Measurements from ENCODE around the gene GUCY2F.

The GUCY2F gene

GRCh38 chrX:109362101-109362500, 119.8 kb downstream of the GUCY2F start:
- TF ChIP-seq CTCF (IDR thresholded peaks at IDR 0.05), result no peak
- Histone ChIP-seq H3K4me1 (ENCODE audit: control insufficient read depth in 1 of 2, insufficient read depth in 1 of 2, low read depth in 1 of 2, low read length in 1 of 2) (no peaks in the 10 kb centered on the region), H3K4me3 (ENCODE audit: low read depth in 1 of 2, low read length in 1 of 2) (no peak overlapping the region), H3K9me3 (no peaks in the 10 kb centered on the region), H3K36me3 (no peaks in the 10 kb centered on the region), H3K27me3 (no peaks in the 10 kb centered on the region), H3K27ac (no peak overlapping the region)

GRCh38 chrX:109360301-109360700, 121.6 kb downstream of the GUCY2F start:
- TF ChIP-seq CTCF (IDR thresholded peaks at IDR 0.05), result no peak
- H3K27ac ChIP-seq, result no peak overlapping the region

GRCh38 chrX:109357706-109358105, 124.2 kb downstream of the GUCY2F start:
- H3K27ac ChIP-seq, result no peak overlapping the region
- H3K27me3 ChIP-seq, result no peaks in the 10 kb centered on the region
- no peaks in the 10 kb centered on the region for H3K36me3 ChIP-seq
- TF ChIP-seq CTCF (IDR thresholded peaks at IDR 0.05), result no peak
- H3K4me3 ChIP-seq (ENCODE audit: low read depth in 1 of 2, low read length in 1 of 2), result no peak overlapping the region
- no peaks in the 10 kb centered on the region for H3K4me1 ChIP-seq (ENCODE audit: control insufficient read depth in 1 of 2, insufficient read depth in 1 of 2, low read depth in 1 of 2, low read length in 1 of 2)
- no peaks in the 10 kb centered on the region for H3K9me3 ChIP-seq

More at GRCh38 chrX:109360301-109360700, 121.6 kb downstream of the GUCY2F start:
- Histone ChIP-seq H3K9me3 (no peaks in the 10 kb centered on the region), H3K36me3 (no peaks in the 10 kb centered on the region), H3K27me3 (no peaks in the 10 kb centered on the region), H3K4me3 (ENCODE audit: low read depth in 1 of 2, low read length in 1 of 2) (no peak overlapping the region), H3K4me1 (ENCODE audit: control insufficient read depth in 1 of 2, insufficient read depth in 1 of 2, low read depth in 1 of 2, low read length in 1 of 2) (no peaks in the 10 kb centered on the region)

GRCh38 chrX:109356684-109357083, 125.2 kb downstream of the GUCY2F start:
- TF ChIP-seq CTCF (IDR thresholded peaks at IDR 0.05), result no peak
- Histone ChIP-seq H3K36me3 (no peaks in the 10 kb centered on the region), H3K9me3 (no peaks in the 10 kb centered on the region), H3K27me3 (no peaks in the 10 kb centered on the region), H3K27ac (no peak overlapping the region), H3K4me3 (ENCODE audit: low read depth in 1 of 2, low read length in 1 of 2) (no peak overlapping the region), H3K4me1 (ENCODE audit: control insufficient read depth in 1 of 2, insufficient read depth in 1 of 2, low read depth in 1 of 2, low read length in 1 of 2) (no peaks in the 10 kb centered on the region)

- H3K9me3 ChIP-seq, result no peaks in the 10 kb centered on the region
- no peak for TF ChIP-seq CTCF (IDR thresholded peaks at IDR 0.05)
- no peaks in the 10 kb centered on the region for H3K27me3 ChIP-seq
- no peaks in the 10 kb centered on the region for H3K4me1 ChIP-seq (ENCODE audit: control insufficient read depth in 1 of 2, insufficient read depth in 1 of 2, low read depth in 1 of 2, low read length in 1 of 2)
- H3K4me3 ChIP-seq (ENCODE audit: low read depth in 1 of 2, low read length in 1 of 2), result no peak overlapping the region
- no peak overlapping the region for H3K27ac ChIP-seq
- no peaks in the 10 kb centered on the region for H3K36me3 ChIP-seq
These were observed 129.8 kb downstream of the GUCY2F start for GRCh38 chrX:109352066-109352588.

- no peak overlapping the region for H3K4me3 ChIP-seq (ENCODE audit: low read depth in 1 of 2, low read length in 1 of 2)
- H3K27ac ChIP-seq, result no peak overlapping the region
- TF ChIP-seq CTCF (IDR thresholded peaks at IDR 0.05), result no peak
- no peaks in the 10 kb centered on the region for H3K36me3 ChIP-seq
- H3K9me3 ChIP-seq, result no peaks in the 10 kb centered on the region
- no peaks in the 10 kb centered on the region for H3K27me3 ChIP-seq
- H3K4me1 ChIP-seq (ENCODE audit: control insufficient read depth in 1 of 2, insufficient read depth in 1 of 2, low read depth in 1 of 2, low read length in 1 of 2), result no peaks in the 10 kb centered on the region
These were observed 130.3 kb downstream of the GUCY2F start for GRCh38 chrX:109351557-109351956.
